ENCODE measurements around the gene NUTM2G.
"Not testable (repeated sequence)": the region's sequence is repeated elsewhere in the genome, so short reads cannot be mapped to it uniquely, and the experiment has no call there.

The NUTM2G gene, protein sequence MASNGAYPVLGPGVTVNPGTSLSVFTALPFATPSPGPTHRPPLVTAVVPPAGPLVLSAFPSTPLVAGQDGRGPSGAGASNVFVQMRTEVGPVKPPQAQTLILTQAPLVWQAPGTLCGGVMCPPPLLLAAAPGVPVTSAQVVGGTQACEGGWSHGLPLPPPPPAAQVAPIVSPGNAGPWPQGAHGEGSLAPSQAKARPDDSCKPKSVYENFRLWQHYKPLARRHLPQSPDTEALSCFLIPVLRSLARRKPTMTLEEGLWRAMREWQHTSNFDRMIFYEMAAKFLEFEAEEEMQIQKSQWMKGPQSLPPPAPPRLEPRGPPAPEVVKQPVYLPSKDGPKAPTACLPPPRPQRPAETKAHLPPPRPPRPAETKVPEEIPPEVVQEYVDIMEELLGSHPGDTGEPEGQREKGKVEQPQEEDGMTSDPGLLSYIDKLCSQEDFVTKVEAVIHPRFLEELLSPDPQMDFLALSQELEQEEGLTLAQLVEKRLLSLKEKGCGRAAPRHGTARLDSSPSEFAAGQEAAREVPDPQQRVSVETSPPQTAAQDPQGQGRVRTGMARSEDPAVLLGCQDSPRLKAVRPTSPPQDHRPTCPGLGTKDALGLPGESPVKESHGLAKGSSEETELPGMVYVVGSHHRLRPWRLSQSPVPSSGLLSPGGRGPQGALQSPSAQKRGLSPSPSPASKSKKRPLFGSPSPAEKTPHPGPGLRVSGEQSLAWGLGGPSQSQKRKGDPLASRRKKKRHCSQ

DNA sequence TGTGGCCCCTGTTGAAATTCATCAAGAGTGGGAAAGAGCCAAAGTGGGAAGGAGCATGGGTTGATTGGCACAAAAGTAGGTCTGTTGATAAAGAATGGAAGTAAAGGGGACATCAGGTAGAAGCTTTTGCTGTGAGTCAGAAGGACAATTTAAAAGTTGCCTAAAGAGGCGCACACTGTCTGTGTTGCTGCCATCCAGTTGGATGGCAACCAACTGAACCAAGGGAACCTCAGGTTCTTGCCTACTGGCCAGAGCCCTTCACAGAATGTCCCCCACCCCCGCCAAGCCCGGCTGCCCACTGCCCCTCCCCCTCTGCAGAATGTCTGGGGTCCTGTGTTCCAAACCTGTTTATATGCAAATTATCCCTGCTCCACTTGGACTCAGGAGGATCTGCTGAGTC is at the start of gene NUTM2G:
Gene NUTM2G, plus strand, starts transcription at position 301 of the 400 bp plus-strand sequence. CDS start 182 bp downstream, outside the sequence.
- H3K4me1 Mint-ChIP-seq (ENCODE audit: low read depth); H3K27ac Mint-ChIP-seq; H3K9me3 Mint-ChIP-seq; H3K27me3 Mint-ChIP-seq (ENCODE audit: low read depth); H3K4me3 Mint-ChIP-seq; H3K36me3 Mint-ChIP-seq (ENCODE audit: low read depth): not testable (repeated sequence)

DNA sequence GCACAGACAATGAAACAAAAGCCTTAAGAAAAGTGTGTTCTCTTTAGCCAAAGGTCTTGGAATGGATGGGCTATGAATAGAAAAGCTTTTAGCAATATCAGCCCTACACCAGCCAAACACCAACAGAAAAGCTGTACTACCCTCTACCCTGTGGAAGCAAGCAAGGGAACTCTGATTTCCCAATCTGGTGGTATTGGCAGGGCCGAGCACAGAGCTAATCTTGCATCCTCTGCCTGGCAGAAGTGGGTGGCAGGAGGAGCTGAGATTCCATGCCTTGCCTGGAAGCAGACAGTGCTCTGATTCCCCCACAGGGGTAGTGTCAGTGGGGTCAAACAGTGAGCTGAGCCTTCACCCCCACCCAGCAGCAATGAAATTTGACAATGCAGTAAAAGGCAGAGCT is 44.7 kb upstream of the NUTM2G start:
- Mint-ChIP-seq H3K4me3 (no peak overlapping the region), H3K27me3 (ENCODE audit: low read depth) (peaks cover 17% of the 10 kb centered on the region), H3K4me1 (ENCODE audit: low read depth) (no peaks in the 10 kb centered on the region), H3K27ac (no peak overlapping the region), H3K9me3 (no peaks in the 10 kb centered on the region), H3K36me3 (ENCODE audit: low read depth) (peaks cover 9% of the 10 kb centered on the region)

DNA sequence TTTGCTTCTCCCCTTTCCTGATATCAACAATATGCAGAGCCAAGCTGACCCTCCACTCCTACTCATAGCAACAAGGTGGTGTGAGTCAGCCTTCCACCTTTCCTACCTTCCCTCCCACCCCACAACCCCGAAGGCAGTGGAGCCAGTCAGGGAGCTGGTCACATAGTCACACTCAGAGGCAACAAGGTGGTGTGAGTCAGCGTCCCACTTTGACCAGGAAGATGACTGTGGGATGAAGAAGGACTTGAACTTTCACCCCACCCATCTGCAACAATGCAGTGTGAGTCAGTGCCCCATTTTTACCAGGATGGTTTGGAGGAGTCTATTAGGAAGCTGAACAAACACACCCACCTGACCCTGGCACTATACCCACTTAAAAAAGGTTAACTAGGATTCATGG is 44.2 kb upstream of the NUTM2G start:
- H3K27me3 Mint-ChIP-seq (ENCODE audit: low read depth), result peaks cover 12% of the 10 kb centered on the region
- H3K4me3 Mint-ChIP-seq, result no peak overlapping the region
- no peaks in the 10 kb centered on the region for H3K4me1 Mint-ChIP-seq (ENCODE audit: low read depth)
- H3K27ac Mint-ChIP-seq, result no peak overlapping the region
- H3K9me3 Mint-ChIP-seq, result no peaks in the 10 kb centered on the region
- peaks cover 9% of the 10 kb centered on the region for H3K36me3 Mint-ChIP-seq (ENCODE audit: low read depth)

DNA sequence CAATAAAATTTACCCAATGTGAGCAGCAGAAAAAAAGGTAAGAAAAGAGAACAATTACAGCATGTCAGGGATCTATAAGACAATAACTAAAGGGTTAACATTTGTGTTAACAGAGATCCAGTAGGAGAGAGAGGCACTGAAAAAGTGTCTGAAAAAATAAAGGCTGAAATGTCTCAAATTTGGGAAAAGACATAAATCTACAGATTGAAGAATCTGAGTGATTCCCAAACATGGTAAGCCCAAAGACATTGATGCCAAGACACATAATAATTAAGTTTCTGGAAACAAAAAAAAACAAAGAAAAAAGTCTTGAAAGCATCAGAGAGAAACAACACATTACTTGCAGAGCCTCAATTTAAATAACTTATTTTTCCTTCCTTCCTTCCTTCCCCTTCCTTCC is 43.2 kb upstream of the NUTM2G start:
- Mint-ChIP-seq H3K27me3 (ENCODE audit: low read depth) (peaks cover 5% of the 10 kb centered on the region), H3K36me3 (ENCODE audit: low read depth) (peaks cover 9% of the 10 kb centered on the region), H3K27ac (no peak overlapping the region), H3K9me3 (no peaks in the 10 kb centered on the region), H3K4me1 (ENCODE audit: low read depth) (no peaks in the 10 kb centered on the region), H3K4me3 (no peak overlapping the region)

DNA sequence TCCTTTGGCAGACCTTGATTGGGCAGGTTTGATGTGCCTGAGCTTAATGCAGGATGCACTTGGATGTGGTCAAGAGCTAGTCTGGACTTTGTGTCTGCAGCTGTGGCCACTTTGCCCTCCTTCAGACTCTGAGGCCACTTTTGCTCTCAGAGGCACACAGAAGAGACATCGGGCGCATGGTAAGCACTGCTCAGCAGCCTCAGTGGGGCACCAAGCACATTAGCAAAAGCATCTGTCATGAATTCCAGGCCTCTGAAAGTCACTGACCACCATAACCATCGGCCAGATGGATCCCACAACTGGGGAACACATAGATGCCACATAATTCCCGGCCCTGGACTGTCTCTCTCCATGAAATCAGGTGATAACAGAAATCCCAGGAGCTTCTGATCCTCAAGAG is 40.1 kb upstream of the NUTM2G start:
- no peak overlapping the region for H3K4me3 Mint-ChIP-seq
- peaks cover 19% of the 10 kb centered on the region for H3K36me3 Mint-ChIP-seq (ENCODE audit: low read depth)
- no peaks in the 10 kb centered on the region for H3K9me3 Mint-ChIP-seq
- H3K27me3 Mint-ChIP-seq (ENCODE audit: low read depth), result no peaks in the 10 kb centered on the region
- H3K27ac Mint-ChIP-seq, result no peak overlapping the region
- H3K4me1 Mint-ChIP-seq (ENCODE audit: low read depth), result no peaks in the 10 kb centered on the region

DNA sequence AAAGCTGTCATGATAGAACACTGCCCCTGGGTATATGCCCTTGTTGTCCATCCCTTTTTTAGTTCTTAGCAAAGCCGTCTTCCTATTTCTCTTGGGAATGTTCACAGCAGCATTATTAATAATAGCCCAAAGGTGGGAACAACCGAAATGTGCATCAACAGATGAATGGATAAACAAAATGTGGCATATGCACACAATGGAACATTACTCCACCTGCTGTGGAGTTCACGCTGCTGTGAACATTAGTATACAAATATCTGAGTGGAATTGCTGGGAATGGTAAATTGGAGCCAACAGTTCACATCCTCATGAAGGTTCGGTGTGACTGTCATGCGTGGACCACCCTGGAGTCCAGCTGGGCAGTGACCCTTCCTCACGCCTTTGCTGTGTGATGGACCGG is 36.5 kb upstream of the NUTM2G start:
- Mint-ChIP-seq H3K27ac (no peak overlapping the region), H3K4me1 (ENCODE audit: low read depth) (no peaks in the 10 kb centered on the region), H3K36me3 (ENCODE audit: low read depth) (peaks cover 24% of the 10 kb centered on the region), H3K9me3 (no peaks in the 10 kb centered on the region), H3K4me3 (no peak overlapping the region), H3K27me3 (ENCODE audit: low read depth) (no peaks in the 10 kb centered on the region)

DNA sequence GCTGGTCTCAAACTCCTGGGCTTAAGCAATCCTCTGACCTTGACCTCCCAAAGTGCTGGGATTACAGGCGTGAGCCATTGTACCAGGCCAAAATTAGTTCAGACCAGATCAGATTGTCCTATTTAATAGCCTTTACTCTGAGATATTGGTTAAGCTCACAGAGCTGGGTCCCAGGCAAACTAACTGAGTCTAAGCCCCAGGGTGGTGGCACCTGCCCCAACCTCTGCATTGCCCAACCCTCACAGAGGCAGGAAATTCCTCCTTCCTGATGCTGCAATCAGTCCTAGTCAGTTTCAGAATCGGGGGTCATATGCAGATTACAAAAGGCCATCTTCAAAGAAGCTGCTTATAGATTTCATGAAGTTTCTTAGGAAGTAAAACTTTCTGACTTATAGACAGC is 28.6 kb upstream of the NUTM2G start:
- H3K9me3 Mint-ChIP-seq; H3K27ac Mint-ChIP-seq; H3K4me1 Mint-ChIP-seq (ENCODE audit: low read depth); H3K27me3 Mint-ChIP-seq (ENCODE audit: low read depth); H3K4me3 Mint-ChIP-seq: not testable (repeated sequence)
- H3K36me3 Mint-ChIP-seq (ENCODE audit: low read depth), result peaks cover 12% of the 10 kb centered on the region

DNA sequence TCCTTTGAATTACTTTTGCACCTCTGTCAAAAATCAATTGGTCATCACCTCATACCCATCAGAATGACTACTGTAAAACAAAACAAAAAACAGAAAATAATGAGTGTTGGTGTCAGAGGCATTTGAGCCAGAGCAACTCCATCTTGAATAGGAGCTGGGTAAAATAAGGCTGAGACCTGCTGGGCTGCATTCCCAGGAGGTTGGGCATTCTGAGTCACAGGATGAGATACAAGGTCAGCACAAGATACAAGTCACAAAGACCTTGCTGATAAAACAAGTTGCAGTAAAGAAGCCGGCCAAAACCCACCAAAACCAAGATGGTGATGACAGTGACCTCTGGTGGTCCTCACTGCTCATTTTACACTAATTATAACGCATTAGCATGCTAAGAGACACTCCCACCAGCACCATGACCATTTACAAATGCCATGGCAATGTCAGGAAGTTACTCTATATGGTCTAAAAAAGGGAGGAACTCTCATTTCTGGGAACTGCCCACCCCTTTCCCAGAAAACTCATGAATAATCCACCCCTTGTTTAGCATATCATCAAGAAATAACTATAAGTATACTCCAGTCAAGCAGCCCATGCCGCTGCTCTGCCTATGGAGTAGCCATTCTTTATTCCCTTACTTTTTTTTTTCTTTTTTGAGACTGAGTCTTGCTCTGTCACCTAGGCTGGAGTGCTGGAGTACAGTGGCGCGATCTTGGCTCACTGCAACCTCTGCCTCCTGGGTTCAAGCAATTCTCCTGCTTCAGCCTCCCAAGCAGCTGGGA is 23.5 kb upstream of the NUTM2G start:
- H3K9me3 Mint-ChIP-seq; H3K4me3 Mint-ChIP-seq; H3K36me3 Mint-ChIP-seq (ENCODE audit: low read depth); H3K27ac Mint-ChIP-seq; H3K4me1 Mint-ChIP-seq (ENCODE audit: low read depth); H3K27me3 Mint-ChIP-seq (ENCODE audit: low read depth): not testable (repeated sequence)

DNA sequence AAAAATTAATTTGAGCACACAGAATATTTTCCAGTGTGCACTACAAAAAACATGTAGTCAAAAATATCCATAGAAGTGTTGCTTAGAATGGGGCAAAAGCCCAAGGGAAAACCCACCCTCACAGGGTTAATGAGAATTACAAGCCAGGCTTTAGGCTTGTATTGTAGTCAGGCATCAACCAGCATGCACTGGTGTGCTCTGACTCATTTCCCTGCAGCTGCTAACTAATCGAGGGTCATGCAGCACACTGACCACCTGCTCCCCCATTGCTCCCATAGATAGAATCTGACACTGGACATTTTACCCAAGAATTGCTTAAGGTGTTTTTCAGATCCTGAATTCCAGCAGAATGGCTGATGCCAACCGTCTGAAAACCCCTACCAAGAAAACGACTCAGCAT is 20.2 kb upstream of the NUTM2G start:
- not testable (repeated sequence) for H3K36me3 Mint-ChIP-seq (ENCODE audit: low read depth); H3K27ac Mint-ChIP-seq; H3K27me3 Mint-ChIP-seq (ENCODE audit: low read depth); H3K9me3 Mint-ChIP-seq; H3K4me1 Mint-ChIP-seq (ENCODE audit: low read depth); H3K4me3 Mint-ChIP-seq

DNA sequence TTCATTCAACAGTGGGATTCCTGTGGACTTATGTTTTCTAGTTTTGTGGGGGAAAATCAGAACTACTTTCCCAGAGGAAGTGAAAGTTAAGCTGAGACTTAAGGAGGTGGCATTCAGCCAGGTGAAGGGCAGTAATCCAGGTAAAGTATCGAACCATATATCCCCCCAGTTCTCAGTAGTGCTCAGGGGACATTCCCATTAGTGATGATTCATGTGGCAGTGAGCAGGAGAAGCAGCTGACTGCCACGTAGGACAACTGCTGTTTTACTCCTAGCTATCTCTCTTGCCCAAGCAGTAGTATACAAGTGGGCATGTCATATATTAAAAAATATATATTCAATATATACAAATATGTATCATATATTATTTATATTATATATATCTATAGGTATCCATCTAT is 13.1 kb upstream of the NUTM2G start:
- not testable (repeated sequence) for H3K27me3 Mint-ChIP-seq (ENCODE audit: low read depth); H3K4me1 Mint-ChIP-seq (ENCODE audit: low read depth); H3K27ac Mint-ChIP-seq; H3K36me3 Mint-ChIP-seq (ENCODE audit: low read depth); H3K4me3 Mint-ChIP-seq; H3K9me3 Mint-ChIP-seq

DNA sequence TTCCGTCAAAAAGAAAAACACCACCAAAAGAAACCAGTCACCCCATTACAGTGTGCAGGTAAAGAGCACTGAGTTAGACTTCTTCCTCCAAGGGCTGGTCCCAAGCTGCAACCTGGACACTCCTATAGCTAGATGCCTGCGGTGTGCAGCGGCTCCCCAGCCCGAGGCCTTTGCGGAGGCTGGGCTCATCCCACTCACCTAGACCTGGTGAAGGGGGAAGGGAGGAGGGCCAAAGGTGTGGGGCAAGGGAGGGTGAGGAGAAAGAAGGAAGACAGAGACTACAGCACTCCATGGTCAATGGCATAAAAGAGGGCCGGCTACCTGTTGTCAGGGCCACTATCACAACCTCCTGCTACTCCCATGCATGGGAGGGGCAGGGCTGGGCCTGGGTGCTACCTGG is 12.1 kb upstream of the NUTM2G start:
- not testable (repeated sequence) for H3K36me3 Mint-ChIP-seq (ENCODE audit: low read depth)

DNA sequence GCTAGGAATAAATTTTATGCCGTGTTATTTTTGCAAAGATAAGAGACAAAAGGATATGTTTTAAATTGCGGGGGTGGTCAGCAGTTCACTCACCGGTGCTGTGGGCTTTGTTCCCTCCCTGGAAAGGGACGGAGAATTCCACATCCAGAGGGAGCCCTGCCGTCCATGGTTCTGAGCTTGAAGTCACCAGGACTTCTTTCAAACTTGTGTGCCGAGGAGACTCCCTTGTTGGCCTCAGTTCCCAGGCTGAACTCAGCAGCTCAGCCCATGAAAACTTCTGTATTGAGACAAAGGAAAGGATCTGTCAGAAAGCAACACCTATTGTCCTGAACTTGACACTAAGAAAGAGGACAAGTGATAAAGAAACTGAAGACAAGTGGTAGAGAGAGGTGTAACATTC is 10.1 kb upstream of the NUTM2G start:
- H3K9me3 Mint-ChIP-seq; H3K36me3 Mint-ChIP-seq (ENCODE audit: low read depth); H3K27ac Mint-ChIP-seq; H3K27me3 Mint-ChIP-seq (ENCODE audit: low read depth); H3K4me1 Mint-ChIP-seq (ENCODE audit: low read depth); H3K4me3 Mint-ChIP-seq: not testable (repeated sequence)

More for the DNA sequence above, 12.1 kb upstream of the NUTM2G start:
- not testable (repeated sequence) for H3K27ac Mint-ChIP-seq; H3K27me3 Mint-ChIP-seq (ENCODE audit: low read depth); H3K4me3 Mint-ChIP-seq; H3K4me1 Mint-ChIP-seq (ENCODE audit: low read depth); H3K9me3 Mint-ChIP-seq

DNA sequence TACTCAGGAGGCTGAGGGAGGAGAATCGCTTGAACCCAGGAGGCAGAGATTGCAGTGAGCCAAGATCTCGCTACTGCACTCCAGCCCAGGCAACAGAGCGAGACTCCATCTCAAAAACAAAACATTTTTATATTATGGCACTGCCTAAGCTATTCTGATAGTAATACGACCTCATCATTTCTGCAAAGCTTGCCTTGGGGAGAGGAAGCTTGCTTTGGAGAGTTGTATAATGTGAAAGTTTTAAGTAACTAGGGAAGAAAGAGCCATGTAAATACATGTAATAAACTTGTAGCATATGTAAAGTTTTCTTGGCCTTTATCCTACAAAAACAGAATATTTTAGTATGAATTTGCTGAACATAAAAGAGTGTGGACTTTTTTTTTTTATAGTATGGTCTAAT is 7.8 kb upstream of the NUTM2G start:
- H3K4me3 Mint-ChIP-seq; H3K27ac Mint-ChIP-seq; H3K36me3 Mint-ChIP-seq (ENCODE audit: low read depth); H3K27me3 Mint-ChIP-seq (ENCODE audit: low read depth); H3K4me1 Mint-ChIP-seq (ENCODE audit: low read depth); H3K9me3 Mint-ChIP-seq: not testable (repeated sequence)

DNA sequence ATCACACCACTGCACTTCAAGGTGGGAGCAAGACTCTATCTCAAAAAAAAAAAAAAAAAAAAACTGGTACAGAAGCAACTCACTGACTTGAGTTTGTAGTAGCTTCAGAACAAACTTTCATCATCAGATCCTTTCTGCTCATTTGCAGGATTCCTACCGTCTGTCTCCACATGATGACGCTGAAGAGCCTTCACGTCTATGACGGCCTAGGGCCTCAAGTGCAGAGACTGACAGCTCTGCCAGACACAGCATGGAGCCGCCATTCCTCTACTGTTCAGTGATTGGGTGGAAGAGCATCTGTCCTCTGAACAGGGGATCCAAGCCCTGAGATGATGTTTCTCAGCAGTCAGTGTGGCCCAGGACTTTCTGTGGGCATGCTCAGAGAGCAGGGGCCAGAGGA is 3.1 kb upstream of the NUTM2G start:
- not testable (repeated sequence) for H3K27ac Mint-ChIP-seq; H3K9me3 Mint-ChIP-seq; H3K4me1 Mint-ChIP-seq (ENCODE audit: low read depth); H3K27me3 Mint-ChIP-seq (ENCODE audit: low read depth); H3K36me3 Mint-ChIP-seq (ENCODE audit: low read depth); H3K4me3 Mint-ChIP-seq

DNA sequence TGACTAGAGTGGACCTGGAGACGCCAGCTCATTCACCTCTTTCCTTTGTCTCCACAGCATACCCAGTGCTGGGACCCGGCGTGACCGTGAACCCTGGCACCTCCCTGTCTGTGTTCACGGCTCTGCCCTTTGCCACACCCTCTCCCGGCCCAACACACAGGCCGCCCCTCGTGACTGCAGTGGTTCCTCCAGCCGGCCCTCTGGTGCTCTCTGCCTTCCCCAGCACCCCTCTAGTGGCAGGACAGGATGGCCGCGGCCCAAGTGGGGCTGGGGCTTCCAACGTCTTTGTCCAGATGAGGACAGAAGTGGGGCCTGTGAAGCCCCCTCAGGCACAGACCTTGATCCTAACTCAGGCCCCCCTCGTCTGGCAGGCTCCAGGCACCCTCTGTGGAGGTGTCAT is 3.0 kb downstream of the NUTM2G start:
- H3K27me3 Mint-ChIP-seq (ENCODE audit: low read depth); H3K36me3 Mint-ChIP-seq (ENCODE audit: low read depth); H3K9me3 Mint-ChIP-seq; H3K27ac Mint-ChIP-seq; H3K4me3 Mint-ChIP-seq; H3K4me1 Mint-ChIP-seq (ENCODE audit: low read depth): not testable (repeated sequence)

All from T-helper 1 cell treated with Interleukin-12 subunit alpha and Interleukin-12 subunit beta and Interleukin-4 antibody, amounts not matched to agents 30 μg/mL and 1 μg/mL, for 36 hours (primary cell).